Measurements from ENCODE around the gene TMEM132C. TPM values are rescaled to one million over a fixed set of nuclear protein-coding genes. Genes with fewer than 3 reads are reported as not detected.
A peak's percentile ranks its signal among the peaks of the same experiment; 100 is the strongest.

The TMEM132C gene
- total RNA-seq, 1 donor from 2014 or later: 3.9 TPM

DNA sequence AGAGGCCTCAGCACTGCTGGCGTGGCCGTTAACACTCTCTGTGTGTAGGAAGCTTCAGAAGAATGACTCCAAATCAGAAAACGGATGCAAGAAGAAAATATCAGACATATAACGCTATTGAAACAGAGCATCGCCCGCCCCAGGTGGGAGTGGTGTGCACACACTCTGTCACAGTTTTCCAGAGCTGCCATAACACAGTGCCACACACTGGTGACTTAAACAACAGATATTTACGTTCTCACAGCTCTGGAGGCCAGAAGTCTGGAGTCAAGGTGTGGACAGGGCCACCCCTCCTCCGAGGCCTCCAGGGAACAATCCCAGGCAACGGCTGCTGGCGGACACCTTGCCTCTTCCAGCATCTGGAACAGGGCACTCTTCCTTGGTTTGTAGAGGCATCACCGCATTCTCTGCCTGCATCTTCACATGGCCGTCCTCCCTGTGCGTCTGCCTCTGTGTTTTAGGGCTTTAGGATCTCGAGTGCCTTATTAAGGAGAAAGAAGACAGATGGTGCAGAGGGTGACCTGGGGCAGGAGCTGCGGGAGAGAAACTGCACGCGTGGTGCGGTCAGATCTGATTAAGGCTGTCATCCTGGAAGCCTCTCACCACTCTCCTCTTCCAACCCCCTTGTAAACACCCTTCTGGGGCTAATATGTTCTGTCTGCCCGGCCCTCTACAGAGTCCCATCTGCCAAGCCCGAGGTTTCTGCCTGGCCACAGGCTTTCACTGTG lies 415.7 kb downstream of the TMEM132C start:
- Mint-ChIP-seq H3K4me3 (no peak overlapping the region), H3K27ac (peak overlapping the region; percentile 91), H3K9me3 (no peaks in the 10 kb centered on the region), H3K27me3 (ENCODE audit: insufficient read depth, low read depth) (peaks cover 2% of the 10 kb centered on the region), H3K36me3 (peaks cover 36% of the 10 kb centered on the region), H3K4me1 (peaks cover 3% of the 10 kb centered on the region)
- no peaks in the 10 kb centered on the region for H4K20me1 ChIP-seq (ENCODE audit: low read depth)
- H3K4me1 ChIP-seq: no peaks in the 10 kb centered on the region
- no peak overlapping the region for H3K4me3 ChIP-seq
- H3K9me3 ChIP-seq (ENCODE audit: low read depth): no peaks in the 10 kb centered on the region
- no peak overlapping the region for H2AFZ ChIP-seq (replicated peaks)
- no peak overlapping the region for H3K4me2 ChIP-seq
- no peak for DNase-seq (ENCODE audit: low spot score)
- H3K27me3 ChIP-seq: no peaks in the 10 kb centered on the region
- H3K36me3 ChIP-seq: no peaks in the 10 kb centered on the region
- TF ChIP-seq EZH2phosphoT487 (IDR thresholded peaks at IDR 0.05) (no peak), EZH2 (IDR thresholded peaks at IDR 0.05) (no peak)
- TF ChIP-seq, protein P1, sequence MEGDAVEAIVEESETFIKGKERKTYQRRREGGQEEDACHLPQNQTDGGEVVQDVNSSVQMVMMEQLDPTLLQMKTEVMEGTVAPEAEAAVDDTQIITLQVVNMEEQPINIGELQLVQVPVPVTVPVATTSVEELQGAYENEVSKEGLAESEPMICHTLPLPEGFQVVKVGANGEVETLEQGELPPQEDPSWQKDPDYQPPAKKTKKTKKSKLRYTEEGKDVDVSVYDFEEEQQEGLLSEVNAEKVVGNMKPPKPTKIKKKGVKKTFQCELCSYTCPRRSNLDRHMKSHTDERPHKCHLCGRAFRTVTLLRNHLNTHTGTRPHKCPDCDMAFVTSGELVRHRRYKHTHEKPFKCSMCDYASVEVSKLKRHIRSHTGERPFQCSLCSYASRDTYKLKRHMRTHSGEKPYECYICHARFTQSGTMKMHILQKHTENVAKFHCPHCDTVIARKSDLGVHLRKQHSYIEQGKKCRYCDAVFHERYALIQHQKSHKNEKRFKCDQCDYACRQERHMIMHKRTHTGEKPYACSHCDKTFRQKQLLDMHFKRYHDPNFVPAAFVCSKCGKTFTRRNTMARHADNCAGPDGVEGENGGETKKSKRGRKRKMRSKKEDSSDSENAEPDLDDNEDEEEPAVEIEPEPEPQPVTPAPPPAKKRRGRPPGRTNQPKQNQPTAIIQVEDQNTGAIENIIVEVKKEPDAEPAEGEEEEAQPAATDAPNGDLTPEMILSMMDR (IDR thresholded peaks at IDR 0.05): no peak
- no peaks in the 10 kb centered on the region for H3K79me2 ChIP-seq (ENCODE audit: low read depth)
- no peaks in the 10 kb centered on the region for H3F3A ChIP-seq (ENCODE audit: low read depth)
- H3K27ac ChIP-seq: no peak overlapping the region
- H3K9ac ChIP-seq: no peak overlapping the region

DNA sequence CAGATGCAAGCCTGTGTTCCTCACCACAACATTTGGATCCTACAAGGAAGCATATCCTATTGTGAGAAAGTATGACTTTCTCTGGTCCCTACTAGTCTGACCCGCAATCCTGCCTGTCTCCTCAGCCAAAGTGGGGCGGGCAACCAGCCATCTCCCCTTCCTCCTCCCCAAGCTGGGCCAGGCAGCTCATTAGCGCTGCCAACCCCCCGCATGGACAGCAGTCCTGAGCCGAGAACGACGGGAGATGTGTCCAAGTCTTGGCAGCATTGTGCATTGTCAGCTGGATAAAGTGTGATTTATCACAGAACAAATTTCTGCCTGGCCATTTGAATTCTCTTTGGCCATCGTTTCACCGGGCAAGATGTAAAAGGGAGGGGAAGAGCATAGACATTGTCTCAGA lies 417.4 kb downstream of the TMEM132C start:
- no peak for DNase-seq (ENCODE audit: low spot score)

DNA sequence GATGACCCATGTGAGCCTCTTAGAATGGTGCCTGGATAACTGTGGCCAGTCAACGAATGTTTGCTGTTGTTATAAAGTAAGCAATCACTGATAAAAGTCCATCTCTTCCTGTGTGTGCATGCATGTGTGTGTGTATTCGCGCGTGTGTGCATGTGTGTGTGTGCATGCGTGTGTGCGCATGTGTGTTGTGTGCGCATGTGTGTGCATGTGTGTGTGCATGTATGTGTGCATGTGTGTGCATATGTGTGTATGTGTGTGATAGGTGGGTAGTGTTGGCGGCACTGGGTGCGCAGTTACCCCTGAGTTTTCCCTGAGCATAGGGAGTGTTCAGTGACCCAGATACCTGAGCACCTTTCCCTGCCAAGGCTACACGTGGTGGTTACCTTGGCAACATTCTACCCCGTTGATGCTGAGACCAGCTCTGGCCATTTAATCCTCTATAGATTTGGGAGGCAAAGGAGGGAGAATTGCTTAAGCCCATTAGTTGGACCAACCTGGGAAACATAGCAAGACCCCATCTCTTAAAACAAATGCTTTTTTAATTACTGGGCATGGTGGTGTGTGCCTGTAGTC lies 419.0 kb downstream of the TMEM132C start:
- Mint-ChIP-seq H3K4me3 (no peak overlapping the region), H3K9me3 (no peaks in the 10 kb centered on the region), H3K27me3 (ENCODE audit: insufficient read depth, low read depth) (peaks cover 2% of the 10 kb centered on the region), H3K4me1 (peaks cover 3% of the 10 kb centered on the region), H3K36me3 (peaks cover 36% of the 10 kb centered on the region), H3K27ac (peak overlapping the region; percentile 55)
- no peaks in the 10 kb centered on the region for H3K79me2 ChIP-seq (ENCODE audit: low read depth)
- H3K36me3 ChIP-seq: no peaks in the 10 kb centered on the region
- DNase-seq (ENCODE audit: low spot score): no peak
- no peaks in the 10 kb centered on the region for H3K4me1 ChIP-seq
- H3K4me2 ChIP-seq: no peak overlapping the region
- H4K20me1 ChIP-seq (ENCODE audit: low read depth): no peaks in the 10 kb centered on the region
- no peaks in the 10 kb centered on the region for H3K9me3 ChIP-seq (ENCODE audit: low read depth)
- TF ChIP-seq EZH2 (IDR thresholded peaks at IDR 0.05) (no peak), EZH2phosphoT487 (IDR thresholded peaks at IDR 0.05) (no peak)
- TF ChIP-seq, protein P1 (IDR thresholded peaks at IDR 0.05): no peak
- H3K27ac ChIP-seq: no peak overlapping the region
- no peaks in the 10 kb centered on the region for H3F3A ChIP-seq (ENCODE audit: low read depth)
- H3K27me3 ChIP-seq: no peaks in the 10 kb centered on the region
- H3K9ac ChIP-seq: no peak overlapping the region
- H3K4me3 ChIP-seq: no peak overlapping the region
- H2AFZ ChIP-seq (replicated peaks): no peak overlapping the region

More for the DNA sequence above, 417.4 kb downstream of the TMEM132C start:
- Mint-ChIP-seq H3K27ac (no peak overlapping the region), H3K4me3 (no peak overlapping the region), H3K36me3 (peaks cover 32% of the 10 kb centered on the region), H3K9me3 (no peaks in the 10 kb centered on the region), H3K4me1 (peaks cover 3% of the 10 kb centered on the region), H3K27me3 (ENCODE audit: insufficient read depth, low read depth) (peaks cover 2% of the 10 kb centered on the region)
- H3K9me3 ChIP-seq (ENCODE audit: low read depth): no peaks in the 10 kb centered on the region
- no peak overlapping the region for H3K4me2 ChIP-seq
- no peaks in the 10 kb centered on the region for H3K27me3 ChIP-seq
- no peak overlapping the region for H3K4me3 ChIP-seq
- H3K27ac ChIP-seq: no peak overlapping the region
- no peaks in the 10 kb centered on the region for H4K20me1 ChIP-seq (ENCODE audit: low read depth)
- no peaks in the 10 kb centered on the region for H3F3A ChIP-seq (ENCODE audit: low read depth)
- no peak overlapping the region for H2AFZ ChIP-seq (replicated peaks)
- no peak overlapping the region for H3K9ac ChIP-seq
- H3K79me2 ChIP-seq (ENCODE audit: low read depth): no peaks in the 10 kb centered on the region
- TF ChIP-seq EZH2 (IDR thresholded peaks at IDR 0.05): no peak
- TF ChIP-seq, protein P1 (IDR thresholded peaks at IDR 0.05): no peak
- no peak for TF ChIP-seq EZH2phosphoT487 (IDR thresholded peaks at IDR 0.05)
- no peaks in the 10 kb centered on the region for H3K36me3 ChIP-seq
- no peaks in the 10 kb centered on the region for H3K4me1 ChIP-seq
